Prostate gland (tissue), 2 donors: ENCODE measurements around the gene ATXN1.

ENCODE experiments used
- CTCF ChIP-seq, 4 experiments: fragments of 200-600 bp in 2 of 4; fragments of 450-650 bp in 2 of 4; sonication (generic) in 2 of 4; IDR thresholded peaks; 1 replicate in 3 of 4; 2 replicates in 1 of 4; pipeline ENCODE4 v1.5.1; 2016 to 2019; ENCODE audit warnings: antibody characterized with exemption in 4 of 4, mild to moderate bottlenecking in 2 of 4, moderate library complexity in 2 of 4
- POLR2A ChIP-seq: fragments of 450-650 bp; IDR thresholded peaks from one replicate; pipeline ENCODE4 v1.6.1; 2016; ENCODE audit warnings: antibody characterized with exemption, mild to moderate bottlenecking
- POLR2AphosphoS5 ChIP-seq: sonication (generic); formaldehyde crosslinking; IDR thresholded peaks from one replicate; pipeline ENCODE4 v1.6.1; 2017; ENCODE audit warnings: antibody characterized with exemption

DNA sequence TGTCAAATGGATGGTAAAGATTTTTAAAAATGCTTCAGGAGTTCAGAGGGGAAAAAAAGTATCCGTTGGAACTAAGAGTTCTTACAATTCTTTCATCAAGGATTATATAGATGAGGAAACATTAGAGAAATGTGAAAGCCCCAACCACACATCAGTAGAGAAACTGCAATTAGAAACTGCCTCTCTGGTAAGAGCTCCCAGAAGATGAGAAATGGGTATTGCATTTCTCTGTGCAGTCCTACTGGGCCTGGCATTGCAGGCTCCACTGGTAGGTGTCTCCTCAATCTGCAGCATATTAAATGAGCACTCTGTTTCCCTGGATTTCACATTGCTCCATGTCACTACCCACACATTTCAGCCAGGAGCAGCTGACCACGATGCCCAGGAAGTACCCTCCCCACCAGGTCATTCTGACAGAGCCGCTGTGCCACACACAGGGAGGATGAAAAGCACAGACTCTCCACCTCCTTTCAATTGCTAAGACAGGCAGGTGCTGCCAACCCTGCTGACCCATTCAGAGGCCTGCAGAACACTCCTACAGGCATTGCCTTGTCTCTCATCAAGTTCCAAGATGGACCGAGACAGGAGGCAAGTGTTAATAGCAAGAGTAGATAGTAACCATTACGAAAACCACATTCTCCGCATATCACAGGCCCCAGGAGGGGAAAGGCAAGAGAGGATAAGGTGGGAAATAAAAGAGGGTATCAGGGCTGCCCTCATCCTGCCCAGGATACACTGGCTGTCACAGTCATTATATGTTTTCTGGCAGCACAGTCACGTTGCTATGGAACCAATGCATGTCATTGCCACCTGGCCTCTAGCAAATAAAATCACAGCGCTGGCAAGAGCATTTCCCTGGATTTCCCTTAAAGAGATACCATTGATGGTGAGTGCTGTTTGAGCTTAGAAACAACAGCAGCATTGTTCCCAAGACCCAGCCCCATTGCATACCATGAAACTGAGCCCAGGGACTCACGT, 241.7 kb downstream of the ATXN1 start:
- TF ChIP-seq POLR2A (no peak), CTCF (IDR thresholded peaks at IDR 0.05) (no peak), POLR2AphosphoS5 (no peak)
